ENCODE measurements around the gene STK25. TPM values are rescaled to one million over a fixed set of nuclear protein-coding genes. Genes with fewer than 3 reads are reported as not detected.

The STK25 gene
- total RNA-seq, 1 donor from 2014 or later = 218 TPM

- Histone ChIP-seq H3K36me3 (ENCODE audit: control insufficient read depth, insufficient read depth, low read length) (no peaks in the 10 kb centered on the region), H3K4me3 (ENCODE audit: low read depth, low read length) (no peak overlapping the region), H3K27me3 (ENCODE audit: control insufficient read depth, insufficient read depth, low read length) (no peaks in the 10 kb centered on the region)
- TF ChIP-seq CTCF (IDR thresholded peaks at IDR 0.05; ENCODE audit: insufficient read depth, low read length, severe bottlenecking) = no peak
- FAIRE-seq = no peak
- no peak for DNase-seq (ENCODE audit: low read depth)
These were observed 27.7 kb upstream of the STK25 start for GRCh38 chr2:241535871-241536655.

DNA sequence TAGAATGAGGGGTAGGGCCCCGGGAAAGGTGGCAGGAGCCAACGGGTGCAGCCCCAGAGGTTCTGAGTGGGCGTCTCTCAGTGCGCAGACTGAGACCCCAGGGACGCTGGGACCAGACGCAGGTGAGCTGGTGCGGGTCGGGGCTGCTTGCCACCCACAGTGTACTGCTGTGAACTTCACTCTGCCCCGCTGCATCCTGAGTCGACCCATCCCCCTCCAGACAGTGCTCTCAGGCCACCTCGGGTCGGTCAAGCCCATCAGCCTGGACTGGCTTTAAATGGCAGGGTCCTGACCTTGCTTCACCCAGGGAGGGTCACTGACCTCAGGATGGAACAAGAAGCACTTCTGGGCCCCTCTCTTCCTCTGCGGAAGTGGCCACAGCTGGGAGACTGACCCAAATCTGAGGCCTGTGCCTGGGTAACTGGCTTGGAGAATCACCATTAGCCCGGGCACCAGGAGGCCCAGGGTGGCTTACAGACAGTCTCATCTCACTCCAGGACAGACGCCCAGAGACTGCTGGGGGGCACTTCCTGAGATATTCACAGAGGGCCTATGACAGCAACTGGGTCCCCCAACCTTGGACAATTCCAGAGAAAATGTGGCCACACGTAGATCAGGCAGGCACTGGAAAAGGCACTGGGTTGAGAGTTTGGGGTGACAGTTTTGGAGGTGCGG is 26.5 kb upstream of the STK25 start:
- no peak for TF ChIP-seq CTCF (IDR thresholded peaks at IDR 0.05; ENCODE audit: insufficient read depth, low read length, severe bottlenecking)
- H3K4me3 ChIP-seq (ENCODE audit: low read depth, low read length) = no peak overlapping the region

GRCh38 chr2:241534293-241534692 is 25.9 kb upstream of the STK25 start:
- no peaks in the 10 kb centered on the region for H3K36me3 ChIP-seq (ENCODE audit: control insufficient read depth, insufficient read depth, low read length)
- FAIRE-seq = no peak
- H3K27me3 ChIP-seq (ENCODE audit: control insufficient read depth, insufficient read depth, low read length) = no peaks in the 10 kb centered on the region
- no peak for DNase-seq (ENCODE audit: low read depth)
- no peak overlapping the region for H3K4me3 ChIP-seq (ENCODE audit: low read depth, low read length)
- TF ChIP-seq CTCF (IDR thresholded peaks at IDR 0.05; ENCODE audit: insufficient read depth, low read length, severe bottlenecking) = no peak

More for the DNA sequence above, 26.5 kb upstream of the STK25 start:
- Histone ChIP-seq H3K27me3 (ENCODE audit: control insufficient read depth, insufficient read depth, low read length) (no peaks in the 10 kb centered on the region), H3K36me3 (ENCODE audit: control insufficient read depth, insufficient read depth, low read length) (no peaks in the 10 kb centered on the region)
- FAIRE-seq (no peak), DNase-seq (ENCODE audit: low read depth) (no peak)

DNA sequence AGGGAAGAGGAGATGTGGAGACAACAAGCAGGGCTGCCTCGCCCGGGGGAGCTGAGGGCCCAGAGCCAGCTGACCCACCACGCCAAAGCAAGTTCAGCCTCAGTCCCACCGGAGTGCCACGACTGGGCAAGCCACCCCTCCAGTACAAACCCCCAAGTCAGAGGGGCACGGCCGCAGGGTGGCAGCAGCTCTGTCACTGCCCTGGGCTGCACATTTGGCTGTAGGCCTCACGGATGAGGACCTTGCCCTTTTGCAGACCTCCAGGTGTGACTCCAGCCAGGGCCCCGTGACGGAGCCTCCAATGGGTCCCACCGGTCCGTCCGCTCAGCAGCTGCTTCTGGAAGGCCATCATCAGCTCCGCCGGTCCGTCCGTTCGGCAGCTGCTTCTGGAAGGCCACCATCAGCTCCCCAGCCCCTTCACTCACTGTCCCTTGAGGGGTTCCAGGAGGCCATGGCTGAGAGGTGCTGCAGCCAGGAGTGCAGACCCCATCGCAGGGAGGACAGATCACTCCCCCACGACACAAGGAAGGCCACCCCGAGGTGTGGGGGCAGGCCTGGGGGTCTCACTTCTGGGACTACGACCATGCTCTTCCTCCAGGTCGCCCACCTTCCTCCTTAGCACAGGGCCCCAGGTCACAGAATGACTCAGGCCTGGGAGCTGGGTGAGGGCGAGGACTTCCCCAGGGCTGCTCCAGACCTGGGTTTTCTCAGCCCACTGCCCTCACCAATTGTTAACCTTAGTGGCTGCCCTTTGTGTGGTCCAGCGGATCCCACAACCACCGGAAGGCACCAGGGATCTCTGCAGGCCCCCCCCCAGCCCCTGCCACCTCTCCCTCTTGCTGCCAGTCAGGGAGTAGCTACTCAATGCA is 24.6 kb upstream of the STK25 start:
- FAIRE-seq = no peak
- no peak overlapping the region for H3K4me3 ChIP-seq (ENCODE audit: low read depth, low read length)
- H3K27me3 ChIP-seq (ENCODE audit: control insufficient read depth, insufficient read depth, low read length) = no peaks in the 10 kb centered on the region
- TF ChIP-seq CTCF (IDR thresholded peaks at IDR 0.05; ENCODE audit: insufficient read depth, low read length, severe bottlenecking) = no peak
- no peak for DNase-seq (ENCODE audit: low read depth)
- H3K36me3 ChIP-seq (ENCODE audit: control insufficient read depth, insufficient read depth, low read length) = no peaks in the 10 kb centered on the region

- no peak for TF ChIP-seq CTCF (IDR thresholded peaks at IDR 0.05; ENCODE audit: insufficient read depth, low read length, severe bottlenecking)
- H3K36me3 ChIP-seq (ENCODE audit: control insufficient read depth, insufficient read depth, low read length) = no peaks in the 10 kb centered on the region
- H3K4me3 ChIP-seq (ENCODE audit: low read depth, low read length) = no peak overlapping the region
- DNase-seq (ENCODE audit: low read depth) (no peak), FAIRE-seq (no peak)
- H3K27me3 ChIP-seq (ENCODE audit: control insufficient read depth, insufficient read depth, low read length) = no peaks in the 10 kb centered on the region
These were observed 23.8 kb upstream of the STK25 start for GRCh38 chr2:241532168-241532567.
